ENCODE measurements around the gene TBC1D23.
A peak's percentile ranks its signal among the peaks of the same experiment; 100 is the strongest.
"Not testable (repeated sequence)": the region's sequence is repeated elsewhere in the genome, so short reads cannot be mapped to it uniquely, and the experiment has no call there.

The TBC1D23 gene
- total RNA-seq: 39.0 to 43.0 reads per million in 2 donors

GRCh38 chr3:100260685-100261484 lies at the start of gene TBC1D23:
TSS of gene TBC1D23 (plus strand) at chr3:100260992. CDS start at chr3:100261019, 27 bp downstream.
- DNase-seq: peak; percentile 89 to 100 (median 96)

GRCh38 chr3:100213891-100214573 lies 46.8 kb upstream of the TBC1D23 start:
- DNase-seq: no peak

DNA sequence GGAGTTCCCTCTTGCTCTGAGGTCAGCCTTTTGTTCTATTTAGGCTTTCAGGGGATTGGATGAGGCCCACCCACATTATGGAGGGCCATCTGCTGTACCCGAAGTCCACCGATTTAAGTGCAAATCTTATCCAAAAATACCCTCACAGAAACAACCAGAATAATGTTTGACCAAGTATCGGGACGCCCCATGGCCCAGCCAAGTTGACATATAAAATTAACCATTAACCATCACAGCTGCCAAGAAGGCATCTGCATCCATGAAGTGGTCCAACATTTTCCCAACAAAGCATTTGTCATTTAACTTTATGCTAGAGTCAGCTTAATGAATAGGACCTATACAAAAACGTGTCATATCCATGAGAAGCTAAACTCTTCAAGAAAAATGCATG lies 46.2 kb upstream of the TBC1D23 start:
- no peak for DNase-seq

DNA sequence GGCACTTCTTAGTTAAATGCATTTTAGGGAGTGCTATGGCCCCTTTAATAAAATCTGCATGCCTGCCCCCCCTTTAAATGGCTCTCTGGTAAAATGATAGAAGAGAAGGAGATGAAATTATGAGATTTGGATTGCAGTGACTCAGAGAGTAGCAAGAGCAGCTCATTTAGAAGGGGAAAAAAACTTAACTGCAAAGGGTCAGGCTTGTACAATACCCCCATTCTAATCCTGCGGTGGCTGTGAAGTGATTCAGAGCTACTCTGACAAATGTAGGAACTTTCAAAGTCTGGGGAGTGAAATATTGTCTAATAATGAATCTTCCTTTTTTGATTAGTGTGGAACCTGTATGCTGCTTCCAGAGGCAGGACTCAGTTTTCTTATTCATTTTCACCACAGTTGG lies 44.1 kb upstream of the TBC1D23 start:
- DNase-seq: no peak

- peak in 1 of 5 experiments; percentile 12 for DNase-seq
Observed at GRCh38 chr3:100221159-100221558, 39.6 kb upstream of the TBC1D23 start.

- DNase-seq: no peak
Observed at GRCh38 chr3:100225193-100225592, 35.6 kb upstream of the TBC1D23 start.

GRCh38 chr3:100225883-100226282 lies 34.9 kb upstream of the TBC1D23 start:
- DNase-seq: no peak

- no peak for DNase-seq
Observed at GRCh38 chr3:100226712-100227429, 33.9 kb upstream of the TBC1D23 start.

GRCh38 chr3:100227511-100227921 lies 33.3 kb upstream of the TBC1D23 start:
- DNase-seq: no peak

GRCh38 chr3:100228247-100228646 lies 32.5 kb upstream of the TBC1D23 start:
- DNase-seq: no peak

GRCh38 chr3:100229188-100229587 lies 31.6 kb upstream of the TBC1D23 start:
- DNase-seq: peak in 1 of 5 experiments; percentile 16

DNA sequence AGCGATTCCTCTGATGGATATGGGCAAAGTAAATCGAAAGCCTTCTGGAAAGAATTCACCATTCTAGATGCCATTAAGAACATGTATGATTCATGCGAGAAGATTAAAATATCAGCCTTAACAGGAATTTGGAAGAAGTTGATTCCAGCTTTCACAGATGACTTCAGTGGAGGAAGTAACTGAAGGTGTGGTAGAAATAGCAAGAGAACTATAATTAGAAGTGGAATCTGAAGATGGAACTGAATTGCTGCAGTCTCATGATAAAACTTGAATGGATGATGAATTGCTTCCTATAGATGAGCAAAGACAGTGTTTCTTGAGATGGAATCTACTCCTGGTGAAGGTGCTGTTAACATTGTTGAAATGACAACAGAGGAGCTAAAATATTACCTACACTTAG lies 30.1 kb upstream of the TBC1D23 start:
- DNase-seq: no peak

- DNase-seq: no peak
Observed at GRCh38 chr3:100231668-100232067, 29.1 kb upstream of the TBC1D23 start.

DNA sequence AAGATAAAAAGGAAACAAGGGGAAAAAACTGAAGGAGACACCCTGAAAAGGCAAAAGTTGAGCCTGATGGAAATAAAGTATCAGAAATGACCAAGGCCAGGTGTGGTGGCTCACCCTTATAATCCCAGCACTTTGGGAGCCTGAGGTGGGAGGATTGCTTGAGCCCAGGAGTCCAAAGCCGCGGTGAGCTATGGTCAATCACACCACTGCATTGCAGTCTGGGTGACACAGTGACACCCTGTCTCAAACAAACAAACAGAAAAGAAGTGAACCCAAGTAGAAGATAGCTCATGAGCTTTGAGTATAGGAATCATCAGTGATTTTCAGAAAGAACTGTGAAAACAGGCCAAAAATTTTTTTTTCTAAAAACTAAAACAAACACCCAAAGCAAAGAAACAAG lies 26.4 kb upstream of the TBC1D23 start:
- DNase-seq: no peak

GRCh38 chr3:100238599-100238998 lies 22.2 kb upstream of the TBC1D23 start:
- no peak for DNase-seq

GRCh38 chr3:100242471-100242870 lies 18.3 kb upstream of the TBC1D23 start:
- not testable (repeated sequence) for DNase-seq

GRCh38 chr3:100244264-100244663 lies 16.5 kb upstream of the TBC1D23 start:
- DNase-seq: no peak

DNA sequence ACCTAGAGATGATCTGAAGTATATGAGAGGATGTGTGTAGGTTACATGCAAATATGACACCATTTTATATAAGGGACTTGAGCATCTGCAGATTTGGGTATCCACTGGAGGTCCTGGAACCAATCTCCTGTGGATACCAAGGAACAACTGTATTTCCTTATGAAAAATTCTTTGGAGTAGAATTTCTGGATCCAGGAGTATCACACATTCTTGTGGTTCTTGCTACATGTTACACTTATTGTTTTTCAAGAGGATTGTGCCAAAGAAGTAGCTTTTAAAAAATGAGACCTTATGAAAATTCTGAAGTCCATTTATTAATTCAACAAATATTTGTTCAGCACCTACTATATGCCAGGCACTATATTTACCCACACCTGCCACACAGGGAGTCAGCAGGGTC lies 15.7 kb upstream of the TBC1D23 start:
- DNase-seq: no peak

DNA sequence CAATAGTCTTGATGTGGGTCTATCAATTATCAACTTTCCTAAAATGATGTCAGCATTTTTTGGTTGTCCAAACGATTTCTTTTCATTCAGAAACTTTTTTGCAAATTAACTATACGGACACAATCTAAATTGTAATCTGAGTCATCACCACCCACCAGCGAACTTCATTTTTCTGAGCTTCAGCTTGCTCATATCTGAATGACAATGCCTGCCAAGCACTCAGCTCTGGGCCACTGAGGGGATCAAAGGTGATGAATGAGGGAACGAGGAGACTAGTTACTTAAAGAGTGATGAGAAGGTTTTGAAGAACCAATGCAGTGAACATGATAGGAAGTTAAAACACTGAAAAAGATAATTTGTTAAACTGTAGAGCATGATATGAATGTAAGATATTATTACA lies 14.9 kb upstream of the TBC1D23 start:
- peak in 1 of 5 experiments; percentile 19 for DNase-seq

DNA sequence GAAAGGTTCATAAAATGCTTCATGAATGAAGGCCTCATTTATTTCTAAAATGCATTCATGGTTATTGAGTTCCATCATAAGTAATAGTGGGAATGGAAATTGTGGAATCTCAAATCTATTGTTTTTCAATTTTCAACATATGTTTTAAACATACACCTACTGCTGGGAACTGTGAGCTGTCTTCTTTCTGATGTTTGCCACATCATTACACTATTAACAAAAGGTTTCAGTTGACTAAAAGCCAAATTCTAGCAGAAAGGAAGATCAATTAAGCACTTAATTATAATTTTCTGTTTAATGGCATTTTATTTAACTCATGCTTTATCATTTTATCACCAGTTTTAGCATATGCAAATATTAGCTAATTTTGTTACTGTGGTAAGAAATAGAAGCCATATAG lies 13.8 kb upstream of the TBC1D23 start:
- no peak for DNase-seq

DNA sequence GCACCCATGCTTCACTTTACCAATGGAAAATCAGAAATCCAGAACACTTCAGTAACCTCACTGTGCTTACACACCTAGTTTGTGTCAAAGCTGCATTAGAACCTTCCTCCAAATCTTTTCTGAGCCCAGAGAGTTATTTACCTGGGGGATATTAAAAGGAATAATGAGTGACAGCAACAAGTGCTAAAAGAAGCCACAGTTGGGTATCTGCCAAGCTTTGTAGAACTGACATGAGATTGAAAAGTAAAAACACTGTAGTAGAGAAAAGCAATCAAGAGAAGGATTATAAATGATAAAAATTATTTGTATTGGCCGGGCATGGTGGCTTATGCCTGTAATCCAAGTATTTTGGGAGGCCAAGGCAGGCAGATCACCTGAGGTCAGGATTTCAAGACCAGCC lies 8.8 kb upstream of the TBC1D23 start:
- DNase-seq: no peak

DNA sequence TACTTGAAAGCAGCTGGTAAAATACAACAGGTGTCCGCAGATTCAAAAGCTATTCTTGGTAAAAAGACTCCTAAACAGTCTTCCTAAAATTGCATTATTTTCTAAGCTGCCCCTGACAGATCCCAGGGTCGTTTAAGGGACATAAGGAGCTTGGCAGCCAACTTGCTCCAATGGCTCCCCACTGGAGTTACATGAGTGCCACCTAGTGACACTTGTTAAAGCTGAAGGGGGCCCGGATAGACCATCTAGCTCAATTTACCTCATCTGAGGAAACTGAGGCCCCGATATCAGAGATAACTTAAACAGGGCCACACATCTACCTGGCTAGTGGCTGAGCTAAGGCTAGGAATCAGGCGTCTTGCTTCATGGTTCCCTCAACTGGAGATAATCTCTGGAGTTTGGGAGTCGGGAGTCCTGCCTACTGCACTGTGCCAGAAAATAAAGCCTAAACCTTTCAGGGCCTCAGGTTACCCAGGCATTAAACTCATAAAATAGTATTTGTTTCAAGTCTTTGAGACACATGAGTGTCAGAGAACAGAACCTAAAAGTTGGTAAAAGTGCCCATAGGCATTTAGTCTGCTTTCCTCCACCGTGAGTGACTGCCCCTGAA lies 6.5 kb upstream of the TBC1D23 start:
- peak in 1 of 5 experiments; percentile 61 for DNase-seq

DNA sequence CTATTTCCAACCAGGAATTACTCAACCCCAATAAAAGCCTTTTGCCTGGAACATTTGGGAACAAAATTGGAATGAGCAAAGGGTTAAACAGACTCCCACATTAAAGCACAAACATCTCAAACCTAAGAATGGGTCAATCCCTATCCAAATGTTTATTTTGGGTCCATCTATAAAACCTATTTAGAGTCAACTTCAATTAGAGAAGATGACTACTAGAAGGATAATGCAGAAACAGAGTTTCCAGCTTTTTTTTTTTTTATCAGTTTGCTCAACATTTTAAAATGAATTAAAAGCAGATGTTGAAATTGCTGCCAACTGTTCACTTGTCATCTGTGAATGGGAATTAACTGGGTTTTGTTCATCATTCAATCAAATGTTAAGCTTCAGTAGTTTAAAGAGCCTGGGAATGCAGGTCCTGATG lies 4.1 kb upstream of the TBC1D23 start:
- no peak for DNase-seq

All from T-helper 2 cell (primary cell).